Measurements from ENCODE around the gene ZNF165. TPM values are rescaled to one million over a fixed set of nuclear protein-coding genes. Genes with fewer than 3 reads are reported as not detected.
"Not testable (repeated sequence)": the region's sequence is repeated elsewhere in the genome, so short reads cannot be mapped to it uniquely, and the experiment has no call there.

Gene ZNF165
- total RNA-seq, 1 donor from 2014 or later = 4.4 TPM

- peak; percentile 86 for DNase-seq (ENCODE audit: low read depth)
- TF ChIP-seq CTCF (conservative IDR thresholded peaks at IDR 0.05; ENCODE audit: low read depth, low read length) = no peak
- H3K4me3 ChIP-seq (ENCODE audit: low read depth, low read length) = peak overlapping the region; percentile 100
Observed at GRCh38 chr6:28080631-28081485, 490 bp downstream of the ZNF165 start.

- peak overlapping the region; percentile 100 for H3K4me3 ChIP-seq (ENCODE audit: low read depth, low read length)
- TF ChIP-seq CTCF (conservative IDR thresholded peaks at IDR 0.05; ENCODE audit: low read depth, low read length) = no peak
- no peak for DNase-seq (ENCODE audit: low read depth)
Observed at GRCh38 chr6:28081486-28081751, 1.1 kb downstream of the ZNF165 start.

DNA sequence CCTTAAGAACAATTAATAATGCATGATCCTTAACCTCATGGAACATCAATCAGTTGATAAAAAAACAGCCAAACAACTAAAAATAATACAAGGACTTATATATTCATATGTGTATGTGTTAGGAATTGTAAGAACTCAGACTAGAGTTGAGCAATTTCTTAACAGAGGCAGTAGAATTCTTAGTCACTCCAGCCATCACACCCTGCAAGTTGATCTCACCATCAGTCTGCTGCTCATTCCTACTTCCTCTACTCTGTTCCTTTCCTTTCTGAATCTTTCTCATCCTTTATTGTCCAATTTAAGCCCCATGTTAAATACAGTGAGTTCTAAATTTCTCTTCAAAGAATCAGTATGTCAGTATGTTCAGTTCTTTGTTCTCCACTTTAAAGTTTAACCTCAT, 2.6 kb downstream of the ZNF165 start:
- no peak for DNase-seq (ENCODE audit: low read depth)
- no peak for TF ChIP-seq CTCF (conservative IDR thresholded peaks at IDR 0.05; ENCODE audit: low read depth, low read length)
- no peak overlapping the region for H3K4me3 ChIP-seq (ENCODE audit: low read depth, low read length)

- H3K4me3 ChIP-seq (ENCODE audit: low read depth, low read length) = no peak overlapping the region
- TF ChIP-seq CTCF (conservative IDR thresholded peaks at IDR 0.05; ENCODE audit: low read depth, low read length) = no peak
- no peak for DNase-seq (ENCODE audit: low read depth)
Observed at GRCh38 chr6:28089054-28089453, 8.7 kb downstream of the ZNF165 start.

DNA sequence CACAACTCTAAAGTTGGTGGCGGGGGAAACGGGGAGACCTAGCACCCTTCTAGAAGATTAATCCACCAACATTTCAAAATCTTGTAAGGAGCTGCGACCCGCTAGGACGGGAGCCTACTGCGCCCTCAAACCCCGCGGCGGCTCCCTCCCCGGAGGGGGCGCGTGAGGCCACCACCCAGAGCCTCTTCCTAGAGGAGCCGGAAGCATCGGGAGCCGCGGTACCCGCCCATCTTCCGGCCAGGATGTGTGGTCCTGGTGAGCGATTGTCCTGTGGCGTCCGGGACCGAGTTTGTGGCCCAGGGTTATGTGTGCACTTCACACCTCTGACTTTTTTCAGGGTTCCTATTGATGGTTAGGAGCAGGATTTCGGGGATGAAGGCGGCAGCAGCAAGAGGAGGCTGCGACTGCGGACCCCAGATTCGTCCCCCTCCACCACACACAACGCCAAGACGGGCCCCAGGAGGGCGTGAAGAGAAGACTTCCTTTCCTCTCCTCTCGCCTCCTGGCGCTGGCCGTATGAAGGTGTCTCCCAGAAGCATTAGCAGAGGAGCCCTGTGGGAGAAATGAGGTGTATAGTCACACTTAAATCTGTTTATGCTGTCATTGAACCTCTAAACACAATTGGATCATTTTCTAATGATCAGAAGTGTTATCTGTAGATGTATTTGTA, 10.7 kb downstream of the ZNF165 start:
- DNase-seq (ENCODE audit: low read depth) = no peak
- no peak overlapping the region for H3K4me3 ChIP-seq (ENCODE audit: low read depth, low read length)
- TF ChIP-seq CTCF (conservative IDR thresholded peaks at IDR 0.05; ENCODE audit: low read depth, low read length) = no peak

- not testable (repeated sequence) for H3K4me3 ChIP-seq (ENCODE audit: low read depth, low read length); DNase-seq (ENCODE audit: low read depth)
Observed at GRCh38 chr6:28102222-28102621, 21.9 kb downstream of the ZNF165 start.

- H3K4me3 ChIP-seq (ENCODE audit: low read depth, low read length); DNase-seq (ENCODE audit: low read depth): not testable (repeated sequence)
Observed at GRCh38 chr6:28102699-28103098, 22.3 kb downstream of the ZNF165 start.
